Measurements from ENCODE around the gene ARPC2. TPM values are rescaled to one million over a fixed set of nuclear protein-coding genes. Genes with fewer than 3 reads are reported as not detected.
A peak's percentile ranks its signal among the peaks of the same experiment; 100 is the strongest.
"Not testable (repeated sequence)": the region's sequence is repeated elsewhere in the genome, so short reads cannot be mapped to it uniquely, and the experiment has no call there.

Gene ARPC2
- total RNA-seq, 1 donor from 2014 or later: 172 TPM

DNA sequence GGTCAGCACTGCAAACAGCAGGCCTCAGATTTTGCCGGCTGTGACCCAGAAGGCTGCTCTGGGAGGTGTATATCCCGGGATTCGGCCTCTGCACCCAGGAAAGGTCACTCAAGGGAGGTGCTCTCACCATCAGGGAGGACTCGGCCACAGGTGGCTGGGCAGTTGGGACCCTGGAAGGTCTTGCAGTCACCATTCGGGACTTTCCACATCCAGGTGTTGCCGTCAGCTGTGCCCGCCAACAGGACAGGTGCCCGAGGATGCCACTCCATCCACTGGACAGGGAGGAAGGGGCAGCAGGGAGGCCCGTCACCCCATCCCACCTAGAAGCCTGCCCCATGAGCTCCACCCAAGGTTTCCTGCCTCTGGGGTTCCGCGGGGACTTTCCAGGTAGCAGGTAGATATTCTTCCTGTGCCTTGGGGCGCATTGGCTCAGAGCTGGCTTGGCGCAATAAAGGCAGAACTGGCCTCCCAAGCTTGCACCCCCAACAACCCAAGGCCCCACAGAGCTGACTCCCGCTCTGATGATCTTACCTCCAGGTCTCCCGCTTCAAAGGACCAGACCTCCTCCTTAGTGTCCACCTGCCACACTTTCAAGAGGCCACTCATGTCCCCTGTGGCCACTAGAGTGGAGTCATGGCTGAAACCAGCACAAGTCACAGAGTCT lies 49.5 kb downstream of the ARPC2 start:
- no peak overlapping the region for H3K27ac ChIP-seq (ENCODE audit: low read depth, low read length)
- H3K4me3 ChIP-seq (ENCODE audit: low read length in 3 of 3): no peak overlapping the region
- no peaks in the 10 kb centered on the region for H3K27me3 ChIP-seq (ENCODE audit: control insufficient read depth in 3 of 3, insufficient read depth in 3 of 3, low read length in 3 of 3)
- peaks cover 38 to 48% (median 39%) of the 10 kb centered on the region in 3 donors for H3K36me3 ChIP-seq (ENCODE audit: control insufficient read depth in 3 of 3, insufficient read depth in 3 of 3, low read length in 3 of 3)
- no peaks in the 10 kb centered on the region for H3K9me3 ChIP-seq (ENCODE audit: control insufficient read depth in 3 of 3, low read length in 3 of 3)
- H3K4me1 ChIP-seq (ENCODE audit: control insufficient read depth in 3 of 3, insufficient read depth in 3 of 3, low read length in 3 of 3): peaks cover 20 to 47% (median 26%) of the 10 kb centered on the region in 3 donors
- no peak overlapping the region for H3K9ac ChIP-seq (ENCODE audit: low read depth in 1 of 3, low read length in 3 of 3)

DNA sequence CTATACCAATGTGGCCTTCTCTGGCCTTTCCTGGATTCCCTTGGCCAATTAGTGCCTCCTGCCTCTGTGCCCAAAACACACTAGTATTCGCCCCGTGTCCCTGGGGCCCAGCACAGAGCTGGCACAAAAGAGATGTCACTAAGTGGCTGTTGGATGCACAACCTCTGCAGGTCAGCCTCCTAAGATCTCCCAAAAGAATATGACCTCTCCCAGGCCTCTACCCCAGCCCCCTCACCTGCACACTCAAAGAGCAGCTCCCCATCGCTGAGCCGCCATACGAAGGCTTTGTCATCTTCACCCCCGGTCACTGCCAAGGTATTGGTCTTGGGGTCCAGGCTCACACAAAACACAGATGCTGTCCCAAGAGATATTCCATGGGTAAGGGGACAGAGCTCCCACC lies 50.3 kb downstream of the ARPC2 start:
- Histone ChIP-seq H3K9me3 (ENCODE audit: control insufficient read depth in 3 of 3, low read length in 3 of 3) (no peaks in the 10 kb centered on the region), H3K4me3 (ENCODE audit: low read length in 3 of 3) (no peak overlapping the region), H3K27me3 (ENCODE audit: control insufficient read depth in 3 of 3, insufficient read depth in 3 of 3, low read length in 3 of 3) (no peaks in the 10 kb centered on the region), H3K36me3 (ENCODE audit: control insufficient read depth in 3 of 3, insufficient read depth in 3 of 3, low read length in 3 of 3) (peaks cover 38 to 48% (median 39%) of the 10 kb centered on the region in 3 donors), H3K27ac (ENCODE audit: low read depth, low read length) (no peak overlapping the region), H3K4me1 (ENCODE audit: control insufficient read depth in 3 of 3, insufficient read depth in 3 of 3, low read length in 3 of 3) (peaks cover 25 to 48% (median 28%) of the 10 kb centered on the region in 3 donors), H3K9ac (ENCODE audit: low read depth in 1 of 3, low read length in 3 of 3) (no peak overlapping the region)

DNA sequence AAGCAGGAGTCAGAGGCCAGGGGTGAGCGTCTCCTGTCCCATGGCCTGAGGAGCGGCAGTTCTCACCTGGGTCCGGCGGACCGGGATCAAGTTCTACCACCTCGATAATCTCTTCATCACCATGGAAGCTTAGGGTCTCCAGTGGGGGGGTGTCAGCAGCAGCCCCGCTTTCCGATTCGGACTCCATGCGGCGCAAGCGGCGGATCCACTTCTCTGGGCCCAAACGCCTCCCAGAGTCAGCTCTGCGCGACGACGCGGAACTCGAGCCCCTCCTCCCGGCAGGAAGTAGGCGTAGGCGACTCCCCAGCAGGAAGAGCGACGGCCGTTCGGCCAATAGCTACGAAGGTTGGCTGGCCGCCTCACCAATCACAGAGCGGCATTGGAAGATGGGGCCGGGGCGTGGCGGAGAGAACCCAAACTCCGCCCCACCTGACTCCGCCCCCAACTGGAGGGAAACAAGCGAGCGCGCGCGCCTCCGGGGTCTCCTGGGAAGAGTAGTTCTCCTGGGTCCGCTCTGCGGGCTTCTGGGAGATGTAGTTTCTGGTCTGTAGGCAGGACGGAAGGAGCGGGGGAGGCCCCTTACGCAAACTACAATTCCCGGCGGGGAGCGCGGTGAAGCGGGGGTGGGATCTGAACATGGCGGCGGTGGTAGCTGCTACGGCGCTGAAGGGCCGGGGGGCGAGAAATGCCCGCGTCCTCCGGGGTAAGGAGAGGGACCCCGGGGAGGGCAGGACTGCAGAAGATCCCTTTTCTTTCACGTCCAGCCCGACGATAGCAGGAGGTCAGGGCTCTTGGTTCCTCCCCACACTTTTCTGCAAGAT lies 53.1 kb downstream of the ARPC2 start, which contains the start of the genes AAMP and PNKD:
AAMP (minus strand) TSS at position 238 of the 821 bp plus-strand sequence; CDS start at position 187, 51 bp downstream.
PNKD (plus strand) TSS at position 620 of the 821 bp plus-strand sequence; CDS start at position 637, 17 bp downstream.
- Histone ChIP-seq H3K4me3 (ENCODE audit: low read length in 3 of 3) (peak within 1 kb of the TSS; percentile 95 to 97 (median 97)), H3K27ac (ENCODE audit: low read depth, low read length) (peak within 1 kb of the TSS; percentile 88), H3K9me3 (ENCODE audit: control insufficient read depth in 3 of 3, low read length in 3 of 3) (no peaks in the 10 kb centered on the region), H3K36me3 (ENCODE audit: control insufficient read depth in 3 of 3, insufficient read depth in 3 of 3, low read length in 3 of 3) (peaks cover 35 to 42% (median 40%) of the 10 kb centered on the region in 3 donors), H3K27me3 (ENCODE audit: control insufficient read depth in 3 of 3, insufficient read depth in 3 of 3, low read length in 3 of 3) (no peaks in the 10 kb centered on the region), H3K9ac (ENCODE audit: low read depth in 1 of 3, low read length in 3 of 3) (peak within 1 kb of the TSS; percentile 94 to 96 (median 95)), H3K4me1 (ENCODE audit: control insufficient read depth in 3 of 3, insufficient read depth in 3 of 3, low read length in 3 of 3) (peaks cover 40 to 50% (median 43%) of the 10 kb centered on the region in 3 donors)

DNA sequence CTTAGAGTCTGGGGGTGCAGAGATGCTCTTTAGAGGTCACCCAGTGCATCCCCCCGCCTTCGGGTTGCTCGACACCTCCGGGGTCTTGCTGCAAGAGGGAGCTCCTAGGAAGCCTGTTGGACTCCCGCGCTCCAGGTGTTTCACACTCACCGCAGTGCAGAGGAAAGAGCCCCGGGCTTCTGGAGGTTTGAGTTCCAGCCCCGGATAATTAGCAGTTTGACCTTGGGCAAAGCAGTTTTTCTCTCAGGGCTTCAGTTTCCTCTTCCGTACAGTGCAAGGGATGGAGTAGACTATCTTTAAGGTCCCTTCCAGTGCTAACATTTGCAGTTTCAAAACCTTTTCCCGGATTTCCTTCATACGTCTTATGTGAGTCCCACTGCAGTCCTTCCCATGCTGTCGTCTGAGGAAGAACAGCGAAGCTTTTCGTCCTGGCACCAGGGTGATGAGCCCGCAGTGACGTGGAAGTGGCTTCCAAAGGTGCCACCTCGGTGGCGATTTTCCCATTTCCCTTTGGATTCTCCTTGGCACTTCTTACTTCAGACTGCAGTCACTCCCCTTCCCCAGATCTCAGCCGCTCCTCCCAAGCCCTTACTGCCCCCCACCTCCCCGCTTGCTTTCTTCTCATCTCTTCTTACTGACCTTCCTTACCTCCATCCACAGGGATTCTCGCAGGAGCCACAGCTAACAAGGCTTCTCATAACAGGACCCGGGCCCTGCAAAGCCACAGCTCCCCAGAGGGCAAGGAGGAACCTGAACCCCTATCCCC lies 53.9 kb downstream of the ARPC2 start:
- Histone ChIP-seq H3K4me1 (ENCODE audit: control insufficient read depth in 3 of 3, insufficient read depth in 3 of 3, low read length in 3 of 3) (peaks cover 43 to 54% (median 46%) of the 10 kb centered on the region in 3 donors), H3K4me3 (ENCODE audit: low read length in 3 of 3) (peak overlapping the region; percentile 93 to 96 (median 95)), H3K9ac (ENCODE audit: low read depth in 1 of 3, low read length in 3 of 3) (peak overlapping the region; percentile 79 to 94 (median 94)), H3K27me3 (ENCODE audit: control insufficient read depth in 3 of 3, insufficient read depth in 3 of 3, low read length in 3 of 3) (no peaks in the 10 kb centered on the region), H3K27ac (ENCODE audit: low read depth, low read length) (peak overlapping the region; percentile 23), H3K9me3 (ENCODE audit: control insufficient read depth in 3 of 3, low read length in 3 of 3) (no peaks in the 10 kb centered on the region), H3K36me3 (ENCODE audit: control insufficient read depth in 3 of 3, insufficient read depth in 3 of 3, low read length in 3 of 3) (peaks cover 35 to 43% (median 40%) of the 10 kb centered on the region in 3 donors)

DNA sequence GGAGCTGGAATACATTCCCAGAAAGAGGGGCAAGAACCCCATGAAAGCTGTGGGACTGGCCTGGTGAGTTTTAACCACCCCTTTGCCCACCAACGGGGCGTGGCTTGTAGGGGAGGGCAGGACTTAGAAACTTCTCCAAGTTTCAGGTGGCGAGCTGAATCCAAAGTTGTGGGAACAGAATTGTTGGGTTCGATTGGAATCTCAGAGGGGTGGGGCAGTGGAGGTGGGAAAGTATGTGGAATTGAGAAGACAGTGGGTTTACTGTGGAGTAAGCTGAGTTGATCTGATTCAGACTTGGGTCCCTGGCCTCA lies 54.5 kb downstream of the ARPC2 start:
- peak overlapping the region; percentile 79 to 94 (median 94) for H3K9ac ChIP-seq (ENCODE audit: low read depth in 1 of 3, low read length in 3 of 3)
- peaks cover 35 to 43% (median 40%) of the 10 kb centered on the region in 3 donors for H3K36me3 ChIP-seq (ENCODE audit: control insufficient read depth in 3 of 3, insufficient read depth in 3 of 3, low read length in 3 of 3)
- no peaks in the 10 kb centered on the region for H3K9me3 ChIP-seq (ENCODE audit: control insufficient read depth in 3 of 3, low read length in 3 of 3)
- H3K27me3 ChIP-seq (ENCODE audit: control insufficient read depth in 3 of 3, insufficient read depth in 3 of 3, low read length in 3 of 3): no peaks in the 10 kb centered on the region
- peak overlapping the region; percentile 23 for H3K27ac ChIP-seq (ENCODE audit: low read depth, low read length)
- H3K4me1 ChIP-seq (ENCODE audit: control insufficient read depth in 3 of 3, insufficient read depth in 3 of 3, low read length in 3 of 3): peaks cover 43 to 54% (median 48%) of the 10 kb centered on the region in 3 donors
- peak overlapping the region; percentile 93 to 96 (median 95) for H3K4me3 ChIP-seq (ENCODE audit: low read length in 3 of 3)

DNA sequence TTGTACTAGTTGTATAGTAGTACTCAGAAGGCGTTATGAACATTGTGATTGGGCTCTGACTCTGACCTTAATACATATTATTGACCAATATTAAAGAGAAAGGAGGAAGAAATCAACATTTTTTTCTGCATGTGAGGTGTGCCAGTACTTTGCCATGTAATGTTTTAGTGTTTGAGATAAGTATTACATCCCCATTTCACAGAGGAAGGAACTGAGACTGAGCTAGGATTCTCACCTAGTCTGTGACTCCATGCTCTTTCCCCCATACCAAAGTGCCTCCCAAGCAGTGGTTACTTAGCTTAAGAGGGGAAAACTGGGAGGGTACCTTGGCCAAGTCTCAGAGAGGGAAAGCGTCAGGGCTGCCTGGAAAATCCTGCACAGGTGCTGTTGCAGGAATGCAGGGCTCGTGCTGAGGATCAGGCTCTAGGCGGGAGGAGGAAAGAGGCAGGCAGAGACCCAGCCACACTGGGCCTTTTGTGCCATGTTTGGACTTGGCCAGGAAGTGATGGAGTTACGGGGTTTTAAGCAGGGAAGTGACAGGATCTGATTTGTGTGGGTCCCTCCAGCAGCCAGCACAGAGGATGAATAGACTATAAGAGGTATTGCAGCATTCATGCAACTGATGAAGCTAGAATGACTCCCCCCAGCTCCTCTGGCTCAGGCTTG lies 55.0 kb downstream of the ARPC2 start:
- H3K36me3 ChIP-seq (ENCODE audit: control insufficient read depth in 3 of 3, insufficient read depth in 3 of 3, low read length in 3 of 3): peaks cover 35 to 43% (median 40%) of the 10 kb centered on the region in 3 donors

DNA sequence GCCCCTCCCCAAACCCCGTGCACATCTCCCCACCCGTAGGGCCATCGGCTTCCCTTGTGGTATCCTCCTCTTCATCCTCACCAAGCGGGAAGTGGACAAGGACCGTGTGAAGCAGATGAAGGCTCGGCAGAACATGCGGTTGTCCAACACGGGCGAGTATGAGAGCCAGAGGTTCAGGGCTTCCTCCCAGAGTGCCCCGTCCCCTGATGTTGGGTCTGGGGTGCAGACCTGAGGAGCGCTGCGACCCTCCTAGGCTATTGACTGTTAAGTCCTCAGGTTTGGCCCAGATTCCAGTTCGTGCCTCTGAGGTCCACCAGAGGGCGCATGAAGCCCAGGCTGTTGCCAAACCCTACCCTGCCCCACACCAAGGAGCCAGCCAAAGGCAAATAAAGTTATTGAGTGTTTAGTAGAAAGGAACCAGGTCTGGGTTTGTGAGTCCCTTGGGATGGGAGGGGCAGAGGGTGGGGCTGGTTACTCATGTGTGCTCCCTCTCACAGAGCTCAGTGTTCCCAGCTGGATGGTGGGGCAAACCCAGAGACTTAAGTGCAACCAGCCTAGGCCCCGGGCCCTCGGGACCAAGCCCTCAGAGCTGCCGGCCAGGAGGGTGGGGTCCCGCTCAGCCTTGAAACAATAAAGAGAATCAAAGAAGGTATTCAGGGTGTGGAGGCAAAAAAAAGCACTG lies 55.7 kb downstream of the ARPC2 start:
- H3K9me3 ChIP-seq (ENCODE audit: control insufficient read depth in 3 of 3, low read length in 3 of 3): no peaks in the 10 kb centered on the region
- H3K4me1 ChIP-seq (ENCODE audit: control insufficient read depth in 3 of 3, insufficient read depth in 3 of 3, low read length in 3 of 3): peaks cover 43 to 52% (median 51%) of the 10 kb centered on the region in 3 donors
- peak overlapping the region; percentile 67 for H3K27ac ChIP-seq (ENCODE audit: low read depth, low read length)
- H3K9ac ChIP-seq (ENCODE audit: low read depth in 1 of 3, low read length in 3 of 3): peak overlapping the region; percentile 12 to 70 (median 45)
- H3K27me3 ChIP-seq (ENCODE audit: control insufficient read depth in 3 of 3, insufficient read depth in 3 of 3, low read length in 3 of 3): no peaks in the 10 kb centered on the region
- H3K4me3 ChIP-seq (ENCODE audit: low read length in 3 of 3): peak overlapping the region; percentile 29 to 96 (median 93)
- peaks cover 34 to 43% (median 41%) of the 10 kb centered on the region in 3 donors for H3K36me3 ChIP-seq (ENCODE audit: control insufficient read depth in 3 of 3, insufficient read depth in 3 of 3, low read length in 3 of 3)

More for the DNA sequence above, 55.0 kb downstream of the ARPC2 start:
- no peaks in the 10 kb centered on the region for H3K9me3 ChIP-seq (ENCODE audit: control insufficient read depth in 3 of 3, low read length in 3 of 3)
- H3K4me3 ChIP-seq (ENCODE audit: low read length in 3 of 3): peak overlapping the region; percentile 1 to 96 (median 93)
- H3K27me3 ChIP-seq (ENCODE audit: control insufficient read depth in 3 of 3, insufficient read depth in 3 of 3, low read length in 3 of 3): no peaks in the 10 kb centered on the region
- H3K9ac ChIP-seq (ENCODE audit: low read depth in 1 of 3, low read length in 3 of 3): peak overlapping the region; percentile 70 to 94 (median 79)
- H3K27ac ChIP-seq (ENCODE audit: low read depth, low read length): peak overlapping the region; percentile 67
- peaks cover 43 to 54% (median 50%) of the 10 kb centered on the region in 3 donors for H3K4me1 ChIP-seq (ENCODE audit: control insufficient read depth in 3 of 3, insufficient read depth in 3 of 3, low read length in 3 of 3)

DNA sequence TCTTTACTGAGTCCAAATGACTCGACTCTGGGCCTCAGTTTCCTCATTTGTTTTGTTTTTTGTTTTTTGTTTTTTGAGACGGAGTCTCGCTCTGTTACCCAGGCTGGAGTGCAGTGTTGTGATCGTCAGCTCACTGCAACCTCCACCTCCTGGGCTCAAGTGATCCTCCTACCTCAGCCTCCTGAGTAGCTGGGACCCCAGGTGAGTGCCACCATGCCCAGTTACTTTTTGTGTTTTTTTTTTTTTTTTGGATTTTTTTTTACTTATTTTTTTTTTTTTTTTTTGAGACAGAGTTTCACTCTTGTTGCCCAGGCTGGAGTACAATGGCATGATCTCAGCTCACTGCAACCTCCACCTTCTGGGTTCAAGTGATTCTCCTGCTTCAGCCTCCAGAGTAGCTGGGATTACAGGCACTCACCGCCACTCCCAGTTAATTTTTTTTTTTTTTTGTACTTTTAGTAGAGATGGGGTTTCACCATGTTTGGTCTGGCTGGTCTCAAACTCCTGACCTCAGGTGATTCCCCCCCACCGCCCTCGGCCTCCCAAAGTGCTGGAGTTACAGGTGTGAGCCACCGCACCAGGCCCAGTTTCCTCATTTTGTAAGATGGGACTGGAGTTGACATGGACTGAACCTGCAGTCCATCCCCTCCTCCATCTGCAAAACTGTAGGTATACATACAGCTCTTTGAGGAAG lies 56.4 kb downstream of the ARPC2 start:
- H3K9ac ChIP-seq (ENCODE audit: low read depth in 1 of 3, low read length in 3 of 3): peak overlapping the region in 1 of 3 donors; percentile 70
- not testable (repeated sequence) for H3K27me3 ChIP-seq (ENCODE audit: control insufficient read depth in 3 of 3, insufficient read depth in 3 of 3, low read length in 3 of 3); H3K9me3 ChIP-seq (ENCODE audit: control insufficient read depth in 3 of 3, low read length in 3 of 3); H3K4me3 ChIP-seq (ENCODE audit: low read length in 3 of 3)
- peaks cover 40 to 48% (median 48%) of the 10 kb centered on the region in 3 donors for H3K36me3 ChIP-seq (ENCODE audit: control insufficient read depth in 3 of 3, insufficient read depth in 3 of 3, low read length in 3 of 3)
- peaks cover 43 to 56% (median 51%) of the 10 kb centered on the region in 3 donors for H3K4me1 ChIP-seq (ENCODE audit: control insufficient read depth in 3 of 3, insufficient read depth in 3 of 3, low read length in 3 of 3)
- peak overlapping the region; percentile 67 for H3K27ac ChIP-seq (ENCODE audit: low read depth, low read length)
